T follicular helper cell (primary cell): ENCODE results near the gene C11orf54.
A peak's percentile ranks its signal among the peaks of the same experiment; 100 is the strongest.

Experiments used
- DNase-seq: peaks from one replicate; pipeline ENCODE4 v3.0.0-alpha.2; 2020; ENCODE audit warnings: low read depth
- total RNA-seq, 2 experiments: gene quantifications; one replicate each; lab custom pipeline; 2026; lab: John Stamatoyannopoulos, UW

The C11orf54 gene
- 11.7 to 15.4 reads per million in 2 experiments for total RNA-seq

GRCh38 chr11:93741094-93741881 is at the start of gene C11orf54, which contains the start of gene TAF1D:
Gene C11orf54, plus strand, starts transcription at chr11:93741672. Its CDS starts 5,722 bp downstream, at chr11:93747394.
Gene TAF1D, minus strand, starts transcription at chr11:93741495. Its CDS starts 2,191 bp downstream, at chr11:93739304.
- DNase-seq: peak; percentile 96

DNA sequence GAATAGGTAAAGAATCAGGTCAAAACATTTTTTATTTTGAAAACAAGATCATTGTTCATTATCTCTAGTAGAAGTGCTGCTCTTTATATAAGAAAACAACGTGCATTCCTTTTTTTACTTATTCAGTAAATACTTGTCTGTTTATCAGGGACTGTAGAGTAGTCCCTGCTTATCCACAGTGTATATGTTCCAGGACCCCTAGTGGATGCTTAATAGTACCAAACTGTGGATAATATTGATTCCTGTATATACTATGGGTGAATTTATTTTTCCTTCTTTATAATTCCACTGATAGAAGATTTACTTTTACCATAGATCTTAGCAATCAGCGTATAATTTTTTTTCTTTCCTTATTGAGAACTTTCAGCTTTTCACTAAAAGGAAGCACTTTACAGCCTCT is 47.4 kb upstream of the C11orf54 start:
- DNase-seq: no peak

- no peak for DNase-seq
These were observed 46.9 kb upstream of the C11orf54 start for GRCh38 chr11:93694557-93694956.

GRCh38 chr11:93697611-93698010 is 43.9 kb upstream of the C11orf54 start:
- no peak for DNase-seq

DNA sequence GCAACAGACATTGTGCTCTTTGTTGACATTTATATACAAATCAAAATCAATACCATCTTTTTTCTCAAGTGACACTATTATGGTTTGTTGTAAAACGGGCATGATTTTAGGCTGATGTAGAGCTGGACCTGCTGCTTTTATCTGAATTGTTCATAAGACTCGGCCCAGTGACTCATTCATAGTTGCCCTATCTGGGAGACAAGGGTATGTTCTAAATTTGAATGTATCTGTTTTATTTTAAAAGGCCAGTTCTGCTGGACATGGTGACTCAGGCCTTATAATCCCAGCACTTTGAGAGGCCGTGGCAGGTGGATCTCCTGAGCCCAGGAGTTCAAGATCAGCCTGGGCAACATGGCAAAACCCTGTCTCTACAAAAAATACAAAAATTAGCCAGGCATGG is 40.6 kb upstream of the C11orf54 start:
- no peak for DNase-seq

GRCh38 chr11:93704237-93704636 is 37.2 kb upstream of the C11orf54 start:
- no peak for DNase-seq

DNA sequence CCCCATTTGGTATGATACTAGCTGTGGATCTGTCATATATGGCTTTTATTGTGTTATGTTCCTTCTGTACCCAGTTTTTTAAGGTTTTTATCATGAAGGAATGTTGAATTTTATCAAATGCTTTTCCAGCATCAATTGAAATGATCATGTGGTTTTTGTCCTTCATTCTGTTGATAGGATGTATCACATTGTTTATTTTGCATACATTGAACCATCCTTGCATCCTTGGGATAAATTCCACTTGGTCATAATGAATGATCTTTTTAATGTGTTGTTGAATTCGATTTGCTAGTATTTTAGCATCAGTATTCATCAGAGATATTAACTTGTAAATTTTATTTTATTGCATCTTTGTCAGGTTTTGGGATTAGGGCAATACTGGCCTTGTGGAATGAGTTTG is 31.2 kb upstream of the C11orf54 start:
- no peak for DNase-seq

GRCh38 chr11:93712678-93713077 is 28.8 kb upstream of the C11orf54 start:
- DNase-seq: no peak

DNA sequence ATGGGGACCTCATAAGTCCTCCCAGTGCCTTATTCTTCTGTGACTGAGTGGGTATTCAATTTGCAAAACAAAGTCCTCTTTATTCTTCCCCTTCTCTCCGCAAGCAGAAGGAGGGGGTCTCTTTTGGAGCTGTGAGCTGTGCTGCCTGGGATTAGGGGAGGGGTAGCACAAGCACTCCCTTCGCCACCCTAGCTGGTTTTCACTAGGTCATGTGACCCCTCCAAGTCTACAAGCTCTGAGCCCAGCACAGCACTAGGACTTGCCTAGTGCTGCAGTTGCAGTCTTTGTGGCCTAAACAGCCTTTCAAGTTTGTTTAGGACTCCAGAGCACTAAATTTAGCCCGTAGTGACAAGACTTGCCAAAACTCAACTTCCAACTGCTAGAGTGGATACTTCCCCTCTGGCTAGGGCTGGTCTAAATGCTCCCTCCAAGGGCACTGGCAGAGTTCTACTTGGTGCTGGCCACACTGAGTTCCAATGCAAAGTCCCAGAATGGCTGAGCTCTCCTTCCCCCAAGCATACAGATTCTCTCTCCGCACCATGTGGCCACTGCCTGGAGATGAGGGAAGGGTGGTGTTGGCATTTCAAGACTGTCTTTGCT is 25.6 kb upstream of the C11orf54 start:
- no peak for DNase-seq

DNA sequence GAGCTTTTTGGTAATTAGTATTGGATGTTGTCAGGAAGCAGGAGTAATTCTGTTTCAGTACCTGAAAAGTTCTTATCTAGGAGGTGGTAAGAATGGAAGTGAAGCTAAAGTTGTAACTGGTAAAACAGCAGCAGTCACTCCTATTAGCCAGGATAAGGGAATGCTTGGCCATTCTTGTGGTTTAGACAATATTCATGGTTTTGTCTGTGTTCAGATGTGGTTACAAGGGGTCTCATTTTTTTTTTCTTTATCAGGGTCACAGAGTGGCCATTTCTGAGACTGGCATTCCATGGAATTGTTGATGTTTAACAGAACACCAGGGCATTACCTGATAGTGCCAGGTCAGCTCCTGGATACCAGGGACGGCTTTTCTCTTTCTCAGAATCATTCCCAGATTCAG is 24.0 kb upstream of the C11orf54 start:
- no peak for DNase-seq

DNA sequence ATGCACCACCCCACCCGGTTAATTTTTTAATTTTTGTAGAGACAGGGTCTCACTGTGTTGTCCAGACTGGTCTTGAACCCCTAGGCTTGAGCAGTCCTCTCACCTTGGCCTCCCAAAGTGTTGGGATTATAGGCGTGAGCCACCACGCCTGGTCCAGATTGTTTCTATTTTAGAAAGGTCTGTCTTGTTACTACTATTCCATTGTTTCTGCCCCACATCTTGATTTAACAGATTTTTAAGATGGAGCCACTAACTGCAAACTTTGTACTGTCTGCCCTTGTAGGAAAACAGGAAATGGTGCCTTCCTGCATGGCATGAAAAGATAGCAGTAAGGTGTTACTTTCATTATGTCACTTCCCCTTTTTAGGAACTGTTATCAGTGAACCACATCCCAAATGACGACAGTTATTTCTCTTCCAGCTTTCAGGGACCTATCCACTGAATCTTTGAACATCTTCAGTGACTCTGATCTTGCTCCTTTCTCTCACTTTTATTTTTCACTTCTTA is 23.4 kb upstream of the C11orf54 start:
- DNase-seq: no peak

DNA sequence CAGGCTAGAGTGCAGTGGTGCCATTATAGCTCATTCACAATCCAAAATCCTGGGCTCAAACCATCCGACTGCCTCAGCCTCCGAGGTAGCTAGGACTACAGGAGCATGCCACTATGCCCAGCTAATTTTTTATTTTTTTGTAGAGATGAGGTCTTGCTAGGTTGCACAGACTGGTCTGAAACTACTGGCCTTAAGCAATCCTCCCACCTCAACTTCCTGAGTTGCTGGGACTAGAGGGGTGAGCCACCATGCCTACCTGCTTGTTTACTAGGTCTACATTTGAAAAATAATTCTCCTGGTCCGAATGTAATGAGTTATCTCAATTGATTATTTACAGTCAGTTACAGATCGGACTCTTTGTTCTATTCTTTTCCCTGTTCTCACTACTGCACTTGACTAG is 22.2 kb upstream of the C11orf54 start:
- no peak for DNase-seq

- DNase-seq: no peak
These were observed 20.9 kb upstream of the C11orf54 start for GRCh38 chr11:93720522-93720921.

- no peak for DNase-seq
These were observed 17.4 kb upstream of the C11orf54 start for GRCh38 chr11:93724089-93724488.

GRCh38 chr11:93727985-93728791 is 13.3 kb upstream of the C11orf54 start:
- no peak for DNase-seq

DNA sequence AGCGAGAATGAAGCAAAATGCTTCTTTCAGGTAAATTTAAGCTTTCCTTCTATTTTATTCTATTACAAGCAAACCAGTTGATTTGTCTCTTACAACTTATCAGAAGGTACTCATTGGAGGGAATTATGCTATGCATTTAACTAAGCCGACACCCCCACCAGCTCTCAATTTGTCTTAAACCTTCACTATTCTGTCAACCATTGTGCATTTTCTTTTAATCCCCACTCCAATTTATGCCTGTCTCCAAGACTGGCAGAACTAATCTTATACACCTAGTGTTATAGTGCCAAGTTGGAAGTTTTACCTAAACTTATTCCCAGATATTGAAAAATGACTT is 12.7 kb upstream of the C11orf54 start:
- no peak for DNase-seq

DNA sequence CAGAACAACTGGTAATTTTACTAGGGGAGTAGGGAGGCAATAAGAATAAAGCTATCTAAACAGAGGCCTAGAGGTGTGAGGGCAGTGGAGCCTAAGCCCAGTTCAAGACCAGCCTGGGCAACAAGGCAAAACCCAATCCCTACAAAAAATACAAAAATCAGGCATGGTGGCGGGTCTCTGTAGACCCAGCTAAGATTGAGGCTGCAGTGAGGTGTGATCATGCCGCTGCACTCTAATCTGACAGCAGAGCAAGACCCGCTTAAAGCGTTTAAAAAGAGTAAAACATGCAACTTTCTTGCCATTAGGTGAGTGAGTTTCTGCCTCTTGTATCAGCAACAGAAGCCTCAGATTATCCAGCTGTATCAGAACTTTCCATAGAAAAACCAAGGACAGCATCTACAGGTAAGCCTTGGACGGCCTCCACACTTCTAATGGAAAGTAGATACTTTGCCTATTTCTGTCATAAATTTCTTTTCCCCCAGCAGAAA is 12.3 kb upstream of the C11orf54 start:
- no peak for DNase-seq

DNA sequence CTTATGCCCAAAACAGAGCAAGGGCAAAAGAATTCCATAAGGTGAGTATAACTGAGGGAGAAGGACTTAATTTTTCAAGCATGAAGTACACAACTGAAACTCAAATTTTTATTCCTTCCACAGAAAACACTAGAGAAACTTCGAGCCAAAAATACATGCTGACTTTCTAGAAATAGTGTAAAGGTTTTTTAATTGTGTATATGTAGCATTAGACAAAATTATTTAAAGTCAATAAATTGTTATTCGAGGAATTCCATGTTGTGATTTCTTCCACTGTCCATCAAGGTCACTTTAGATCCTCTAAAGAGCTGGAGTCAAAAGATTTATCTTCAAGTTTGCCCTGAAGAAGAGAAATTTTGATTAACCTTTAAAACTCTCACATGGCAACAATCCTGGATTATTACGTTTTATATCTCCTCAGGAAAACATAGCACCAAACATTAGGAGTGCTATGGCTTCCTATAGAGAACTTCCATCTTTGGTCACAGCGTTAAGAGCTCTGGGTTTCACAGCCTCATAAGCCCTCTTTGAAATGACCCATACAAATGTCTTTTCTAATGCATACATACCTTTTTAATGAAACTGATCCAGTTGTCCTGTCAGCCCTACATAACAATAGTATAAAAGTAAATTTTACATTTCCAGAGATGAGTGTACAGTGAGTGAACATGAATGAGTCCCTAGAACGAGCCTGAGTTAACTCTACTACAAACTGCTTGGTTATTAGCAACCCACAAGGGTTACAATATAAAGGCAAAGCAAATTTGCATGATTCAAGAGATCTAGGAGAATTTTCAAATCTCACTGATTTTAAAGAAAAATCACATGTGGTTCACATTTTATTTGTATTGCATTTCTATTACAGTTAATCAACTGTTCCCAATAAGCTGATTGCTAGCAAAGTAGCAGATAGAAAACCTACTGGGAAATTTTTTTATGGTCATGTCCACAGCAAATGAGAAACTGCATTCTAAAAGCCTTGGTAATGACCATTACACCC is 11.1 kb upstream of the C11orf54 start:
- no peak for DNase-seq

- DNase-seq: no peak
These were observed 9.1 kb upstream of the C11orf54 start for GRCh38 chr11:93732237-93732892.

GRCh38 chr11:93733474-93733873 is 8.0 kb upstream of the C11orf54 start:
- DNase-seq: no peak
